Ishikawa (cell line): ENCODE measurements around the gene SNIP1.

Source experiments
- CEBPB ChIP-seq: IDR thresholded peaks from 2 replicates; pipeline ENCODE4 v1.6.1; 2012
- CREB1 ChIP-seq: IDR thresholded peaks from 2 replicates; pipeline ENCODE4 v1.6.1; 2012; ENCODE audit warnings: low read depth
- EGR1 ChIP-seq: IDR thresholded peaks from 2 replicates; pipeline ENCODE4 v1.6.1; 2012
- EP300 ChIP-seq: IDR thresholded peaks from 2 replicates; pipeline ENCODE4 v1.6.1; 2012; ENCODE audit warnings: borderline replicate concordance
- FOXM1 ChIP-seq: IDR thresholded peaks from 2 replicates; pipeline ENCODE4 v1.6.1; 2012; ENCODE audit warnings: low read depth, borderline replicate concordance
- MAX ChIP-seq: IDR thresholded peaks from 2 replicates; pipeline ENCODE4 v1.6.1; 2012
- NFIC ChIP-seq: IDR thresholded peaks from 2 replicates; pipeline ENCODE4 v1.6.1; 2012
- RAD21 ChIP-seq: IDR thresholded peaks from 2 replicates; pipeline ENCODE4 v1.6.1; 2012; ENCODE audit warnings: low read depth
- TAF1 ChIP-seq: IDR thresholded peaks from 2 replicates; pipeline ENCODE4 v1.6.1; 2012; ENCODE audit warnings: low read depth, mild to moderate bottlenecking
- TCF12 ChIP-seq: IDR thresholded peaks from 2 replicates; pipeline ENCODE4 v1.6.1; 2012; ENCODE audit warnings: low read depth
- USF1 ChIP-seq: IDR thresholded peaks from 2 replicates; pipeline ENCODE4 v1.6.1; 2012
- YY1 ChIP-seq: IDR thresholded peaks from 2 replicates; pipeline ENCODE4 v1.6.1; 2012; ENCODE audit warnings: low read depth
- ZBTB7A ChIP-seq: IDR thresholded peaks from 2 replicates; pipeline ENCODE4 v1.6.1; 2012; ENCODE audit warnings: low read depth
- TF ChIP-seq, protein P1 (sequence below): IDR thresholded peaks from 2 replicates; pipeline ENCODE4 v1.6.1; 2012; ENCODE audit warnings: low read depth, mild to moderate bottlenecking

DNA sequence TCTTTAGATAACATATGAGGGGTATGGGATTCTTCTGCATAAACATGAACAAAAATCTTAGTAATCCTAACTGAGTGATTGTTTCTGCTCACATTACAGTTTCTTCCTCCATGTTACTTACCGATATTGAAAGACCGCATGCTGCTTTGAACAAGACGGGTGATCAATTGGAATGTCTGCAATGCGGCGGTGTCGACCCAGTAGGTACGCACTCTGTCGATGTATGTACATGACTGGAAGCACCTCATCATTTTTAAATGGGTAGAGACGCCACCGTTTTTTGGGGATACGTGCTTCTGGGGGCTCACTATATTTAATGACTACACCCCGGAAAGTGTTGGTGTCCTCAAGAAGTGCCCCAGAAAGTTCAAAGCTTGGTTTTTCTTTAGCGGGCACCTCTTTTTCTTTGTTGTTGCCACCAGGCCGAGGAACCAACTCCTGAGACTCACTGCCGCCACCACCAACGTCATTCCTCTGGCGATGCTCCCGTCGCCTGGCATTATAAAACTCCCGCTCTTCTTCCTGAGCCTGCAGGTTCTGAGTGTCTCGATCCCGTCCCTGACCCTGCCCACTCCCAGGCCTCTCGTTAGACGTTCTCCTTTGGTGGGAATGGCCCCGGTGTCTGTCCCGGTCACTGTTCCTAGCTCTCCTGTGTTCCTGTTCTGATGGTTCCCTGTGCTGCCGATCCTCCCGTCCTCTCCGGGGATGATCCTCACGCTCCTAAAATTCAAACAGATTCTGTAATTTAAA, 13.9 kb downstream of the SNIP1 start:
- TF ChIP-seq EP300 = no peak
- no peak for TF ChIP-seq TAF1
- no peak for TF ChIP-seq MAX
- TF ChIP-seq YY1 = no peak
- TF ChIP-seq CREB1 = no peak
- no peak for TF ChIP-seq NFIC
- no peak for TF ChIP-seq RAD21
- TF ChIP-seq EGR1 = no peak
- TF ChIP-seq, protein P1, sequence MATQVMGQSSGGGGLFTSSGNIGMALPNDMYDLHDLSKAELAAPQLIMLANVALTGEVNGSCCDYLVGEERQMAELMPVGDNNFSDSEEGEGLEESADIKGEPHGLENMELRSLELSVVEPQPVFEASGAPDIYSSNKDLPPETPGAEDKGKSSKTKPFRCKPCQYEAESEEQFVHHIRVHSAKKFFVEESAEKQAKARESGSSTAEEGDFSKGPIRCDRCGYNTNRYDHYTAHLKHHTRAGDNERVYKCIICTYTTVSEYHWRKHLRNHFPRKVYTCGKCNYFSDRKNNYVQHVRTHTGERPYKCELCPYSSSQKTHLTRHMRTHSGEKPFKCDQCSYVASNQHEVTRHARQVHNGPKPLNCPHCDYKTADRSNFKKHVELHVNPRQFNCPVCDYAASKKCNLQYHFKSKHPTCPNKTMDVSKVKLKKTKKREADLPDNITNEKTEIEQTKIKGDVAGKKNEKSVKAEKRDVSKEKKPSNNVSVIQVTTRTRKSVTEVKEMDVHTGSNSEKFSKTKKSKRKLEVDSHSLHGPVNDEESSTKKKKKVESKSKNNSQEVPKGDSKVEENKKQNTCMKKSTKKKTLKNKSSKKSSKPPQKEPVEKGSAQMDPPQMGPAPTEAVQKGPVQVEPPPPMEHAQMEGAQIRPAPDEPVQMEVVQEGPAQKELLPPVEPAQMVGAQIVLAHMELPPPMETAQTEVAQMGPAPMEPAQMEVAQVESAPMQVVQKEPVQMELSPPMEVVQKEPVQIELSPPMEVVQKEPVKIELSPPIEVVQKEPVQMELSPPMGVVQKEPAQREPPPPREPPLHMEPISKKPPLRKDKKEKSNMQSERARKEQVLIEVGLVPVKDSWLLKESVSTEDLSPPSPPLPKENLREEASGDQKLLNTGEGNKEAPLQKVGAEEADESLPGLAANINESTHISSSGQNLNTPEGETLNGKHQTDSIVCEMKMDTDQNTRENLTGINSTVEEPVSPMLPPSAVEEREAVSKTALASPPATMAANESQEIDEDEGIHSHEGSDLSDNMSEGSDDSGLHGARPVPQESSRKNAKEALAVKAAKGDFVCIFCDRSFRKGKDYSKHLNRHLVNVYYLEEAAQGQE = no peak
- no peak for TF ChIP-seq FOXM1
- TF ChIP-seq ZBTB7A = no peak
- TF ChIP-seq TCF12 = no peak
- no peak for TF ChIP-seq USF1
- no peak for TF ChIP-seq CEBPB
